HepG2 (cell line): ENCODE results near the gene UBL3. TPM values are rescaled to one million over a fixed set of nuclear protein-coding genes. Genes with fewer than 3 reads are reported as not detected.

Experiments used
- ATAC-seq: fragments of 200-7000 bp; cut with Tn5 transposase; 3 replicates; pipeline ENCODE4 v1.9.1; 2020; ENCODE audit warnings: mild to moderate bottlenecking, moderate library complexity
- BruUV-seq: library from RNA; stranded (reverse); fragments of 400-500 nt; replicated peaks from 2 replicates; lab custom pipeline; 2021; lab: Mats Ljungman, UMichigan
- CTCF ChIA-PET: fragments of 300-600 bp; formaldehyde crosslinking; extraction: SDS; loops from one replicate; lab custom pipeline; 2021; ENCODE audit warnings: low total read pairs, inconsistent platforms, low intra/inter-chr PET ratio; lab: Yijun Ruan, JAX
- POLR2A ChIA-PET: fragments of 350-600 bp; sonication (Branson Sonifier 250); formaldehyde crosslinking; loops from one replicate; lab custom pipeline; 2020; ENCODE audit warnings: antibody characterized with exemption, inconsistent platforms; lab: Yijun Ruan, JAX
- DNase-seq: peaks from one replicate; pipeline ENCODE4 v3.0.0-alpha.2; 2015; ENCODE audit warnings: low spot score
- FAIRE-seq: peaks from 3 replicates; lab custom pipeline; 2011; peaks lifted over from hg19 to GRCh38; lab: Jason Lieb, UNC
- H2AFZ ChIP-seq: one replicate; pipeline ENCODE4 v1.6.1; 2011; ENCODE audit warnings: low read length, inconsistent platforms
- H3K27ac ChIP-seq: fragments of 300-600 bp; 3 replicates; pipeline ENCODE4 v1.8.0; 2011; ENCODE audit warnings: mixed run types, mild to moderate bottlenecking, mixed read lengths, low read length, inconsistent platforms; ENCODE audit not compliant: insufficient read depth; ENCODE audit errors: extremely low read length
- H3K27me3 ChIP-seq, 2 experiments: fragments of 200-600 bp in 1 of 2; 2 replicates in 1 of 2; 3 replicates in 1 of 2; pipeline versions ENCODE4 v1.6.0 to v1.8.0; 2011; ENCODE audit warnings: low read length in 2 of 2, mild to moderate bottlenecking in 2 of 2, moderate library complexity in 2 of 2, inconsistent platforms in 1 of 2; ENCODE audit not compliant: insufficient read depth in 2 of 2, control insufficient read depth in 1 of 2
- H3K36me3 ChIP-seq, 2 experiments: fragments of 200-600 bp in 1 of 2; replicated peaks in 1 of 2; 2 replicates in 1 of 2; 3 replicates in 1 of 2; pipeline versions ENCODE4 v1.5.1 to v1.8.0; 2011; ENCODE audit warnings: low read length in 2 of 2, inconsistent platforms in 1 of 2; ENCODE audit not compliant: insufficient read depth in 2 of 2, control insufficient read depth in 1 of 2
- H3K4me1 ChIP-seq: 2 replicates; pipeline ENCODE4 v1.5.1; 2012; ENCODE audit warnings: low read length, inconsistent platforms; ENCODE audit not compliant: insufficient read depth
- H3K4me2 ChIP-seq: 2 replicates; pipeline ENCODE4 v1.6.0; 2011; ENCODE audit warnings: low read depth, low read length, inconsistent platforms
- H3K4me3 ChIP-seq, 3 experiments: fragments of 200-600 bp in 1 of 3; sonication (generic), shearing (Covaris generic) in 1 of 3; replicated peaks in 1 of 3; 2 replicates each; pipeline ENCODE4 v1.5.1; 2011 to 2016; ENCODE audit warnings: low read length in 3 of 3, inconsistent platforms in 2 of 3, low read depth in 2 of 3, mild to moderate bottlenecking in 2 of 3, control low read depth in 1 of 3, mixed read lengths in 1 of 3; ENCODE audit not compliant: insufficient read depth in 1 of 3
- H3K79me2 ChIP-seq: one replicate; pipeline ENCODE4 v1.6.1; 2011; ENCODE audit warnings: low read length, inconsistent platforms; ENCODE audit not compliant: insufficient read depth
- H3K9ac ChIP-seq: 2 replicates; pipeline ENCODE4 v1.6.0; 2011; ENCODE audit warnings: mild to moderate bottlenecking, low read depth, low read length, inconsistent platforms; ENCODE audit not compliant: insufficient read depth
- H3K9me3 ChIP-seq: 2 replicates; pipeline ENCODE4 v1.5.1; 2012; ENCODE audit warnings: mild to moderate bottlenecking, low read length
- H4K20me1 ChIP-seq: 2 replicates; pipeline ENCODE4 v1.6.0; 2011; ENCODE audit warnings: inconsistent platforms, mild to moderate bottlenecking, low read length, moderate library complexity; ENCODE audit not compliant: insufficient read depth
- RFX3 ChIP-seq: IDR thresholded peaks from 2 replicates; pipeline ENCODE4 v1.6.1; 2016; ENCODE audit warnings: missing biosample characterization, missing genetic modification reagents
- SOX5 ChIP-seq: IDR thresholded peaks from 2 replicates; pipeline ENCODE4 v1.6.1; 2016; ENCODE audit warnings: borderline replicate concordance
- TRIM24 ChIP-seq: sonication (generic); formaldehyde crosslinking; IDR thresholded peaks from 2 replicates; pipeline ENCODE4 v1.8.0; 2022; ENCODE audit warnings: mild to moderate bottlenecking, missing genetic modification reagents
- ZNF549 ChIP-seq: sonication (generic); formaldehyde crosslinking; IDR thresholded peaks from 2 replicates; pipeline ENCODE4 v1.5.0; 2020; ENCODE audit warnings: missing genetic modification reagents
- WGBS: methylation state at CpG from one replicate; pipeline ENCODE4 v1.1.6; 2017; ENCODE audit warnings: low lambda C conversion rate; 5-methylcytosine and 5-hydroxymethylcytosine counted together
- in situ Hi-C: cut with HindIII; loops from 2 replicates; pipeline ENCODE4 v1.10.0; 2017; ENCODE audit warnings: low pct_unique_long_range_greater_than_20kb; ENCODE audit not compliant: extremely low pct_ligation_motif_present
- intact Hi-C: fragments of 100-400 bp; cut with micrococcal nuclease; formaldehyde crosslinking; loops from one replicate; pipeline ENCODE4 v1.10.0; 2022; ENCODE audit not compliant: unreplicated experiment
- polyA plus RNA-seq, 8 experiments: library from polyadenylated mRNA; depleted of rRNA in 3 of 8; stranded (reverse) in 7 of 8; unstranded in 1 of 8; fragments of >200 nt; fragmentation: Illumina TruSeq in 4 of 8; extraction: Trizol in 4 of 8; gene quantifications; 2 replicates each; pipeline versions ENCODE4 v1.2.1 to v1.2.3, GENCODE V29; 2011 to 2016; ENCODE audit warnings: low read depth in 4 of 8, missing spikeins in 1 of 8, mixed read lengths in 1 of 8; ENCODE audit not compliant: insufficient read depth in 1 of 8
- total RNA-seq, 5 experiments: library from RNA; depleted of rRNA; stranded (reverse); fragments of >200 nt; fragmentation: Illumina TruSeq; extraction: Trizol; gene quantifications; 2 replicates each; pipeline ENCODE4 v1.2.3, GENCODE V29; 2016; ENCODE audit warnings: low read depth in 1 of 5
- TF ChIP-seq, protein P1 (sequence below): sonication (generic); formaldehyde crosslinking; IDR thresholded peaks from 2 replicates; pipeline ENCODE4 v1.9.0; 2022; ENCODE audit warnings: missing genetic modification reagents, mild to moderate bottlenecking, borderline replicate concordance
- TF ChIP-seq, protein P2 (sequence below): sonication (generic); formaldehyde crosslinking; IDR thresholded peaks from 2 replicates; pipeline ENCODE4 v1.4.0; 2020; ENCODE audit warnings: mild to moderate bottlenecking, missing genetic modification reagents
- TF ChIP-seq, protein P3 (sequence below): sonication (generic); formaldehyde crosslinking; IDR thresholded peaks from 2 replicates; pipeline ENCODE4 v1.5.0; 2020; ENCODE audit warnings: missing genetic modification reagents

The UBL3 gene
- total and polyA plus RNA-seq, 2 of the 13 experiments (the other 11 are each of a cell fraction or from before 2014, with no cell fraction given), result 7.4 to 9.6 TPM

DNA sequence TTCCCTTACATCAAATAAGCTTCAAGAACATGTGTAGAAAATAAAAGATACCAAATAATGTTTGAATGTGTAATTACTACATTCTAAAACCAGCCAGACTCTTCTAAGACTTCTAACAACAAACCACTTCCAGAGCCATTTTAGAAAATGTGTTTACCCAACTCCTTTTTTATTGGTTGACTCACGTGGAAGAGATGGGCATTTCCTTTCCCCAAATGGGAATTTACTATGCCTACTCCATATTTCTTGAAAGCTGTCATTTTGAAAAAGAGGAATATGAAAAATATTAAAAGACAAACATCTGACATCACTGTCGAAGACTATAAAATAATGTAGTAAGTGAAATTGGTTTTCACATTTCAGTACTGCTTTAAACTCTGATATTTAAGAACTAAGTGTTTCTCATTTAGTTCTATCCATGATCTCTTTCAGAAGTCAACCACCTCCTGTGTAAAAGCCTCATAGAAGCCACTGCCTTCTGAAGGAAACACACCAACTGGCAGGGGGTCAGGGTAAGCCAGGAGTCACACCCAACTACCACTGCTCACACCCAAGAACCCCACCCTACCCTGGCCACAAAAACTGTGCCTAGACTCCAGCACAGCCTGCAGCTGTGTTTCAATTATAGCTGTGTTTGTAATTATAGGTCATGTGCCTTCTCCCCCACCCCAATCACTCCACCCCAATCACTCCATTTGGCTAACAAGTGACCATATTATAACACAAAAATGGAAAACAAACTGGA, 86.8 kb downstream of the UBL3 start (continued):
- TF ChIP-seq, protein P1, sequence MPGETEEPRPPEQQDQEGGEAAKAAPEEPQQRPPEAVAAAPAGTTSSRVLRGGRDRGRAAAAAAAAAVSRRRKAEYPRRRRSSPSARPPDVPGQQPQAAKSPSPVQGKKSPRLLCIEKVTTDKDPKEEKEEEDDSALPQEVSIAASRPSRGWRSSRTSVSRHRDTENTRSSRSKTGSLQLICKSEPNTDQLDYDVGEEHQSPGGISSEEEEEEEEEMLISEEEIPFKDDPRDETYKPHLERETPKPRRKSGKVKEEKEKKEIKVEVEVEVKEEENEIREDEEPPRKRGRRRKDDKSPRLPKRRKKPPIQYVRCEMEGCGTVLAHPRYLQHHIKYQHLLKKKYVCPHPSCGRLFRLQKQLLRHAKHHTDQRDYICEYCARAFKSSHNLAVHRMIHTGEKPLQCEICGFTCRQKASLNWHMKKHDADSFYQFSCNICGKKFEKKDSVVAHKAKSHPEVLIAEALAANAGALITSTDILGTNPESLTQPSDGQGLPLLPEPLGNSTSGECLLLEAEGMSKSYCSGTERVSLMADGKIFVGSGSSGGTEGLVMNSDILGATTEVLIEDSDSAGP (CRISPR knock-in tag), result no peak
- TF ChIP-seq TRIM24 (CRISPR knock-in tag) (no peak), SOX5 (CRISPR knock-in tag) (no peak)

DNA sequence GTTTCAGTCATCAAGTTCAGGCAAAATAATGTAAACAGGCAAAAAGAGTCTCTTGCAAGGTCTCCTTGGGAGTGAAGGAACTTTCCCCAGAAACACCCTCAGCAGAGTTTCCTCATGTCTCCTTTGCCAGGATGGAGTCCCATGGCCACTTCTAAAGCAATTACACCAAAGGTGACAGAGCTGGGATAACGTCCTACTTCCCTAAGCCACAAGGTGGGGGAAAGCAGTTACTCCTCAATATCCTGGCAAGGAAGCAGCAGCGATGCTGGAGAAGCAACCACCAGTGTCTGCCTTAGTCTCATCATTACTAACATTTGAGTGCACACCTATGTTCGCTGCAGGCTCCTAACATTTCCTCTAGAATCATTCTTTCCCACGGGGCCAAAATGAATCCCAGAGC, 88.6 kb downstream of the UBL3 start:
- ATAC-seq (0 out of 3 replicates have a peak, but pooled peaks have one; percentile 35), FAIRE-seq (no peak), DNase-seq (no peak)
- POLR2A ChIA-PET, result no interaction called here
- WGBS, result 92% methylated on average over 3 of the region's 4 CpGs
- H3K79me2 ChIP-seq, result no peaks in the 10 kb centered on the region
- CTCF ChIA-PET, result no interaction called here
- no peak for TF ChIP-seq ZNF549 (CRISPR knock-in tag)
- TF ChIP-seq, protein P2, sequence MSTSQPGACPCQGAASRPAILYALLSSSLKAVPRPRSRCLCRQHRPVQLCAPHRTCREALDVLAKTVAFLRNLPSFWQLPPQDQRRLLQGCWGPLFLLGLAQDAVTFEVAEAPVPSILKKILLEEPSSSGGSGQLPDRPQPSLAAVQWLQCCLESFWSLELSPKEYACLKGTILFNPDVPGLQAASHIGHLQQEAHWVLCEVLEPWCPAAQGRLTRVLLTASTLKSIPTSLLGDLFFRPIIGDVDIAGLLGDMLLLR (CRISPR knock-in tag), result no peak
- TF ChIP-seq, protein P3, sequence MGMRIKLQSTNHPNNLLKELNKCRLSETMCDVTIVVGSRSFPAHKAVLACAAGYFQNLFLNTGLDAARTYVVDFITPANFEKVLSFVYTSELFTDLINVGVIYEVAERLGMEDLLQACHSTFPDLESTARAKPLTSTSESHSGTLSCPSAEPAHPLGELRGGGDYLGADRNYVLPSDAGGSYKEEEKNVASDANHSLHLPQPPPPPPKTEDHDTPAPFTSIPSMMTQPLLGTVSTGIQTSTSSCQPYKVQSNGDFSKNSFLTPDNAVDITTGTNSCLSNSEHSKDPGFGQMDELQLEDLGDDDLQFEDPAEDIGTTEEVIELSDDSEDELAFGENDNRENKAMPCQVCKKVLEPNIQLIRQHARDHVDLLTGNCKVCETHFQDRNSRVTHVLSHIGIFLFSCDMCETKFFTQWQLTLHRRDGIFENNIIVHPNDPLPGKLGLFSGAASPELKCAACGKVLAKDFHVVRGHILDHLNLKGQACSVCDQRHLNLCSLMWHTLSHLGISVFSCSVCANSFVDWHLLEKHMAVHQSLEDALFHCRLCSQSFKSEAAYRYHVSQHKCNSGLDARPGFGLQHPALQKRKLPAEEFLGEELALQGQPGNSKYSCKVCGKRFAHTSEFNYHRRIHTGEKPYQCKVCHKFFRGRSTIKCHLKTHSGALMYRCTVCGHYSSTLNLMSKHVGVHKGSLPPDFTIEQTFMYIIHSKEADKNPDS, result no peak
- TF ChIP-seq RFX3 (CRISPR knock-in tag), result no peak
- intact Hi-C loops, result no loop called here
- no peak overlapping the region for H2AFZ ChIP-seq
- H3K4me2 ChIP-seq, result no peak overlapping the region
- H3K4me3 ChIP-seq, result no peak overlapping the region
- BruUV-seq, result no TSS peak
- H3K27me3 ChIP-seq, result no peaks in the 10 kb centered on the region
- in situ Hi-C loops, result no loop called here
- no peaks in the 10 kb centered on the region for H3K36me3 ChIP-seq
- H3K27ac ChIP-seq, result no peak overlapping the region
- H3K9me3 ChIP-seq, result no peaks in the 10 kb centered on the region
- no peaks in the 10 kb centered on the region for H4K20me1 ChIP-seq
- no peak overlapping the region for H3K9ac ChIP-seq
- H3K4me1 ChIP-seq, result peaks cover 8% of the 10 kb centered on the region
